ENCODE data around the gene PDIA3. TPM values are rescaled to one million over a fixed set of nuclear protein-coding genes. Genes with fewer than 3 reads are reported as not detected.
"Not testable (repeated sequence)": the region's sequence is repeated elsewhere in the genome, so short reads cannot be mapped to it uniquely, and the experiment has no call there.

The PDIA3 gene
- total RNA-seq, 2 experiments from 2014 or later: 304 to 330 TPM

DNA sequence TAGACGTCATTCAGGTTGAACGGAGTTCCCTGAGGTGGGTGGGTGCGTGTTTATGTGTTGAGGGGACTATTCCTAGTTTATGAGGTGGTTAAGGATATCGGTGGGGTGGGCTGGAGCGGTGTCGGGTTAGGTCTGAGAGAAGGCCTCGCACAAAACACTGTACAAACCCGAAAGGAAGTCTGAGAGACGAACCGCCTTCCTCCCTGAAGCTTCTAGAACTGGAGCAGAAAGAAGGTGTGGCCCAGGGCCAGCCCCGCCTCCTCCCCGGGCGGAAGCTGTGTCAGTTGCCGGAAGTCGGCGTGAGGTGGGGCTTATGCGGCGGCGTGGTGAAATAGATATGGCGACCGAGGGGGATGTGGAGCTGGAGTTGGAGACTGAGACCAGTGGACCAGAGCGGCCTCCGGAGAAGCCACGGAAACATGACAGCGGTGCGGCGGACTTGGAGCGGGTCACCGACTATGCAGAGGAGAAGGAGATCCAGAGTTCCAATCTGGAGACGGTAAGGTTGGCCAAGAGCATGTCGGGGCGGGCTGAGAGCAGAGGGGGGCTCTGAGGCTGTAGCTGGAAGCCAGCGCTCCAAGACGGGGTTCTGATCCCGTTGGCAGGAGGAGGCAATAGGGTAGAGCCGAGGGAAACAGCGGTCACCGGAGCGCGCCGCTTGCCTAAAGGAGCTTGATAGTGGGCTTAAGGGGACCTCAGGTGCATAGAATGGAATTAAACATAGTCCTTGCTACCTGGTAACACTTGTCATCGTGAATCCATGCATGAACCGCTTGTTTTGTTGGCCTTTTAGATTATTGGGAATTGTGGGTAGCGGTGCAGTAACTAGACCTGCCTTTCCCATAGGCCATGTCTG lies 54.3 kb downstream of the PDIA3 start, which contains the start of gene HYPK:
Gene HYPK, plus strand, starts transcription at position 314 of the 856 bp plus-strand sequence. Its CDS starts 24 bp downstream, at position 338.
- H3K27ac Mint-ChIP-seq: peak within 1 kb of the TSS; percentile 97
- POLR2A ChIA-PET: interaction anchor here (1.0 to 1.9 kb wide), 3 partner anchors 24 to 28 kb away, joined by 3 to 5 read pairs (median 3); partner anchors contain the start of genes ELL3 and MFAP1
- peak within 1 kb of the TSS; percentile 99 for H3K4me3 Mint-ChIP-seq
- H3K4me1 Mint-ChIP-seq: peaks cover 52% of the 10 kb centered on the region
- no peaks in the 10 kb centered on the region for H3K9me3 Mint-ChIP-seq
- peaks cover 67% of the 10 kb centered on the region for H3K36me3 Mint-ChIP-seq (ENCODE audit: low read depth)
- H3K27me3 Mint-ChIP-seq: no peaks in the 10 kb centered on the region
- CTCF ChIA-PET: interaction anchor here (0.9 to 1.1 kb wide), 5 partner anchors 9 to 30 kb away, joined by 3 to 6 read pairs (median 4); no protein-coding TSS in a partner anchor
- DNase-seq: peak; percentile 94

DNA sequence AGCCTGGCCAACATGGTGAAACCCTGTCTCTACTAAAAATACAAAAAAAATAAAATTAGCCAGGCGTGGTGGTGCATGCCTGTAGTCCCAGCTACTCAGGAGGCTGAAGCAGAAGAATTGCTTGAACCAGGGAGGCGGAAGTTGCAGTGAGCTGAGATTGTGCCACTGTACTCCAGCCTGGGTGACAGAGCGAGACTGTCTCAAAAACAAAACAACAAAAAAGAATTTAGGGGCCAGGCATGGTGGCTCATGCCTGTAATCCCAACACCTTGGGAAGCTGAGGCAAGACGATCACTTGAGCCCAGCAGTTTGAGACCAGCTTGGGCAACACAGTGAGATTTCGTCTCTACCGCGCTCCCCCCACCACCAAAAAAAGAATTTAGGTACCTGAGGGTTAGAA lies 56.4 kb downstream of the PDIA3 start:
- H3K27ac Mint-ChIP-seq, H3K4me3 Mint-ChIP-seq, H3K9me3 Mint-ChIP-seq, POLR2A ChIA-PET, DNase-seq, H3K27me3 Mint-ChIP-seq: not testable (repeated sequence)
- CTCF ChIA-PET: interaction anchor here (1.3 kb wide), 1 partner anchor 19 kb away, joined by 3 read pairs; no protein-coding TSS in a partner anchor
- peaks cover 37% of the 10 kb centered on the region for H3K4me1 Mint-ChIP-seq
- H3K36me3 Mint-ChIP-seq (ENCODE audit: low read depth): peaks cover 66% of the 10 kb centered on the region

- H3K36me3 Mint-ChIP-seq (ENCODE audit: low read depth): peaks cover 66% of the 10 kb centered on the region
- H3K27me3 Mint-ChIP-seq: no peaks in the 10 kb centered on the region
- peaks cover 12% of the 10 kb centered on the region for H3K4me1 Mint-ChIP-seq
- POLR2A ChIA-PET: no interaction called here
- CTCF ChIA-PET: no interaction called here
- DNase-seq: no peak
- H3K9me3 Mint-ChIP-seq: no peaks in the 10 kb centered on the region
- H3K4me3 Mint-ChIP-seq: no peak overlapping the region
- no peak overlapping the region for H3K27ac Mint-ChIP-seq
These were observed 62.3 kb downstream of the PDIA3 start for GRCh38 chr15:43808435-43808950.

DNA sequence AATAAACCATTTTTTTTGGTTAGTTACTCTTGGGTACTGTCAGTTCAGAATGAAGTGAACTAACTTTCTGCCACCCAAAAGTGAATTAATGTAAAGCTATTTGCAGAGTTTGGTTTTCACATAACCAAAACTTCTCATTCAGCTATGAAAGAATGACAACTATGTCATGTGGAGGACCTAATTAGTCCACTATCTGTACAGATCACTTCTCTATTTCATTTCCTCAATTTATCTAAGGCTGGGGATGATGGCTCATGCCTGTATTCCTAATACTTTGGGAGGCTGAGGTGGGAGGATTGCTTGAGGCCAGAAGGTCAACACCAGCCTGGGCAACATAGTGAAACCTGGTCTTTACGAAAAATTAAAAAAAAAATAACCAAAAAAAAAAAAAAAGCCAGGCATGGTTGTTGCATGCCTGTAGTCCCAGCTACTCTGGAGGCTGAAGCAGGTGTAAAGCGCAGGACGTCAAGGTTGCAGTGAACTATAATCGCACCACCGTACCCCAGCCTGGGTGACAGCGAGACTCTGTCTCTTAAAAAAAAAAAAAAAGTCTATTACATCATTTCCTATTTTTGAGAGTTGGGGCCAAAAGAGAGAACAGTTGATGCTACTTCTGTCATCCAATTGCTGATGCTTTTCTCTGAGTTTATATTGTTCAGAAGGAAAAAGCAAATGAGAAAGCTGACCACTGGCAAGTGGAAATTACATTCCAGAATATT lies 62.9 kb downstream of the PDIA3 start:
- peaks cover 12% of the 10 kb centered on the region for H3K4me1 Mint-ChIP-seq
- H3K27me3 Mint-ChIP-seq: no peaks in the 10 kb centered on the region
- no peak overlapping the region for H3K4me3 Mint-ChIP-seq
- no peak for DNase-seq
- POLR2A ChIA-PET: no interaction called here
- CTCF ChIA-PET: interaction anchor here (0.6 to 1.3 kb wide), 5 partner anchors 9 to 22 kb away, joined by 3 to 7 read pairs (median 3); partner anchors contain the start of genes HYPK and SERINC4
- no peak overlapping the region for H3K27ac Mint-ChIP-seq
- H3K9me3 Mint-ChIP-seq: no peaks in the 10 kb centered on the region
- H3K36me3 Mint-ChIP-seq (ENCODE audit: low read depth): peaks cover 70% of the 10 kb centered on the region

- H3K27ac Mint-ChIP-seq: peak overlapping the region; percentile 21
- CTCF ChIA-PET: not testable (repeated sequence)
These were observed 68.8 kb downstream of the PDIA3 start for GRCh38 chr15:43815064-43815463.

DNA sequence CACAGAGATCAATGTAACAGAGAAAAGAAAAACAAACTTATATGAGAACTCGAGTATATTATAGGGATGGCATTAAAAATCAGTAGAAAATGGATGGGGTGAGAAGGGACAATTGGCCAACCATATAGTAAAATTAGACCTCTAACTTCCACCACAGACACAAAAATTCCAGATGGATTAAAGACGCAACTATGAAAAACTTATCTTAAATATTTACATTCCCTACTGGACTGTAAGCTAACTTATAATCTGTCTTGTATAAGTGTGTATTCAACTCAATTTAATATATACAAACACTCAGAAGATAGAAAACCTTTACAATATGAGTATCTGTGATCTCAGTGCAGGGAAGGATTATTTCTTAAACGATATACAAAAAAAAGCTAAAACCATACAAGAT lies 75.3 kb downstream of the PDIA3 start:
- no peak for DNase-seq
- Mint-ChIP-seq H3K36me3 (ENCODE audit: low read depth) (peaks cover 24% of the 10 kb centered on the region), H3K27me3 (no peaks in the 10 kb centered on the region), H3K27ac (peak overlapping the region; percentile 63), H3K4me3 (peak overlapping the region; percentile 33), H3K4me1 (peaks cover 47% of the 10 kb centered on the region), H3K9me3 (peaks cover 2% of the 10 kb centered on the region)
- ChIA-PET POLR2A (interaction anchor here (0.6 kb wide), 1 partner anchor 26 kb away, joined by 5 read pairs; no protein-coding TSS in a partner anchor), CTCF (interaction anchor here (0.6 to 2.6 kb wide), 3 partner anchors 12 to 19 kb away, joined by 3 to 7 read pairs (median 3); no protein-coding TSS in a partner anchor)

More at GRCh38 chr15:43815064-43815463, 68.8 kb downstream of the PDIA3 start:
- H3K4me3 Mint-ChIP-seq, POLR2A ChIA-PET, DNase-seq, H3K27me3 Mint-ChIP-seq, H3K9me3 Mint-ChIP-seq: not testable (repeated sequence)
- H3K36me3 Mint-ChIP-seq (ENCODE audit: low read depth): peaks cover 46% of the 10 kb centered on the region
- H3K4me1 Mint-ChIP-seq: peaks cover 19% of the 10 kb centered on the region

Small RNAs within 50 kb of the gene (microRNA-seq; reads per million reads assigned to microRNA genes)
- not detected for gene MIR1282 (ENCODE audit: borderline microRNAs expressed, borderline replicate concordance)

Other genes with a start within 250 kb of the PDIA3 start
- gene MAP1A, start 228.8 kb upstream of the PDIA3 start, total RNA-seq: 1 to 10 TPM; 9.8 to 9.9 TPM
- gene PPIP5K1, start 156.2 kb upstream of the PDIA3 start, total RNA-seq: 10 to 100 TPM; 24.0 to 24.3 TPM
- gene CKMT1B, start 152.4 kb upstream of the PDIA3 start, total RNA-seq: not detected
- under 1 TPM; 0.20 to 0.33 TPM for gene STRC, start 127.6 kb upstream of the PDIA3 start, total RNA-seq
- gene CATSPER2, start 97.6 kb upstream of the PDIA3 start, total RNA-seq: 1 to 10 TPM; 1.4 to 1.5 TPM
- not detected for gene CKMT1A, start 52.6 kb upstream of the PDIA3 start, total RNA-seq
- gene ELL3, start 30.5 kb downstream of the PDIA3 start, total RNA-seq: 1 to 10 TPM; 2.5 to 2.9 TPM
- gene SERF2, start 45.9 kb downstream of the PDIA3 start, total RNA-seq: 100 to 1,000 TPM; 956 to 981 TPM
- gene SERINC4, start 53.8 kb downstream of the PDIA3 start, total RNA-seq: under 1 TPM; 0.37 to 0.50 TPM
- gene HYPK, start 54.2 kb downstream of the PDIA3 start, total RNA-seq: 10 to 100 TPM; 15.0 to 18.1 TPM
- gene MFAP1, start 78.3 kb downstream of the PDIA3 start, total RNA-seq: 10 to 100 TPM; 38.8 to 42.2 TPM
- gene WDR76, start 80.6 kb downstream of the PDIA3 start, total RNA-seq: 10 to 100 TPM; 76.8 to 89.2 TPM